Endothelial cell (in vitro differentiated cells): ENCODE results near the gene CLCN3. TPM values are rescaled to one million over a fixed set of nuclear protein-coding genes. Genes with fewer than 3 reads are reported as not detected.
"Not testable (repeated sequence)": the region's sequence is repeated elsewhere in the genome, so short reads cannot be mapped to it uniquely, and the experiment has no call there.

Experiments
- DNase-seq: peaks from one replicate; pipeline ENCODE4 v3.0.0; 2021; ENCODE audit warnings: low spot score
- H3K27ac Mint-ChIP-seq: one replicate; pipeline ENCODE4 v1.8.0; 2021; ENCODE audit warnings: mixed read lengths, inconsistent platforms; ENCODE audit not compliant: unreplicated experiment
- H3K27me3 Mint-ChIP-seq: one replicate; pipeline ENCODE4 v1.8.0; 2021; ENCODE audit warnings: mild to moderate bottlenecking, moderate library complexity, mixed read lengths, inconsistent platforms; ENCODE audit not compliant: unreplicated experiment
- H3K36me3 Mint-ChIP-seq: one replicate; pipeline ENCODE4 v1.8.0; 2021; ENCODE audit warnings: mild to moderate bottlenecking, low read depth, mixed read lengths, inconsistent platforms; ENCODE audit not compliant: unreplicated experiment
- H3K4me1 Mint-ChIP-seq: one replicate; pipeline ENCODE4 v1.8.0; 2021; ENCODE audit warnings: mild to moderate bottlenecking, mixed read lengths, inconsistent platforms; ENCODE audit not compliant: unreplicated experiment
- H3K4me3 Mint-ChIP-seq: one replicate; pipeline ENCODE4 v1.8.0; 2021; ENCODE audit warnings: mild to moderate bottlenecking, mixed read lengths, inconsistent platforms; ENCODE audit not compliant: unreplicated experiment
- H3K9me3 Mint-ChIP-seq: one replicate; pipeline ENCODE4 v1.8.0; 2021; ENCODE audit warnings: mixed read lengths, inconsistent platforms; ENCODE audit not compliant: unreplicated experiment
- total RNA-seq: library from RNA; stranded (reverse); fragmentation: NEBNext Ultra II Directional; extraction: Animal tissue kit (Norgen Biotek cat#: 25700); gene quantifications from one replicate; pipeline ENCODE4 v1.2.1, GENCODE V29; 2021; ENCODE audit not compliant: unreplicated experiment
- TF ChIP-seq, protein P1 (sequence below): fragments of 200-600 bp; sonication (generic); IDR thresholded peaks from one replicate; pipeline ENCODE4 v1.5.0; 2021; ENCODE audit warnings: antibody characterized with exemption; ENCODE audit not compliant: unreplicated experiment

The CLCN3 gene
- total RNA-seq, 1 donor from 2014 or later, result 58.0 TPM

DNA sequence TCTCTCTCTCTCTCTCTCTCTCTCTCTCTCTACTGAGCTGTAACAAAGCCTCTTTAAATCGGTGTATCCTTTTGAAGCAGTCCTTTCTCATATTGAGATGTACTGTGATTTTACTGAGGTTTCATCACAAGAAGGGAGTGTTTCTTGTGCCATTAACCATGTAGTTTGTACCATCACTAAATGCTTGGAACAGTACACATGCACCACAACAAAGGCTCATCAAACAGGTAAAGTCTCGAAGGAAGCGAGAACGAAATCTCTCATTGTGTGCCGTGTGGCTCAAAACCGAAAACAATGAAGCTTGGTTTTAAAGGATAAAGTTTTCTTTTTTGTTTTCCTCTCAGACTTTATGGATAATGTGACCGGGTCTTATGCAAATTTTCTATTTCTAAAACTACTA lies 100.2 kb downstream of the CLCN3 start:
- H3K9me3 Mint-ChIP-seq, result no peaks in the 10 kb centered on the region
- peaks cover 21% of the 10 kb centered on the region for H3K4me1 Mint-ChIP-seq
- H3K27me3 Mint-ChIP-seq, result no peaks in the 10 kb centered on the region
- H3K36me3 Mint-ChIP-seq, result peaks cover 4% of the 10 kb centered on the region
- TF ChIP-seq, protein P1, sequence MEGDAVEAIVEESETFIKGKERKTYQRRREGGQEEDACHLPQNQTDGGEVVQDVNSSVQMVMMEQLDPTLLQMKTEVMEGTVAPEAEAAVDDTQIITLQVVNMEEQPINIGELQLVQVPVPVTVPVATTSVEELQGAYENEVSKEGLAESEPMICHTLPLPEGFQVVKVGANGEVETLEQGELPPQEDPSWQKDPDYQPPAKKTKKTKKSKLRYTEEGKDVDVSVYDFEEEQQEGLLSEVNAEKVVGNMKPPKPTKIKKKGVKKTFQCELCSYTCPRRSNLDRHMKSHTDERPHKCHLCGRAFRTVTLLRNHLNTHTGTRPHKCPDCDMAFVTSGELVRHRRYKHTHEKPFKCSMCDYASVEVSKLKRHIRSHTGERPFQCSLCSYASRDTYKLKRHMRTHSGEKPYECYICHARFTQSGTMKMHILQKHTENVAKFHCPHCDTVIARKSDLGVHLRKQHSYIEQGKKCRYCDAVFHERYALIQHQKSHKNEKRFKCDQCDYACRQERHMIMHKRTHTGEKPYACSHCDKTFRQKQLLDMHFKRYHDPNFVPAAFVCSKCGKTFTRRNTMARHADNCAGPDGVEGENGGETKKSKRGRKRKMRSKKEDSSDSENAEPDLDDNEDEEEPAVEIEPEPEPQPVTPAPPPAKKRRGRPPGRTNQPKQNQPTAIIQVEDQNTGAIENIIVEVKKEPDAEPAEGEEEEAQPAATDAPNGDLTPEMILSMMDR, result no peak
- H3K27ac Mint-ChIP-seq, result peak overlapping the region; percentile 67
- no peak overlapping the region for H3K4me3 Mint-ChIP-seq
- no peak for DNase-seq

DNA sequence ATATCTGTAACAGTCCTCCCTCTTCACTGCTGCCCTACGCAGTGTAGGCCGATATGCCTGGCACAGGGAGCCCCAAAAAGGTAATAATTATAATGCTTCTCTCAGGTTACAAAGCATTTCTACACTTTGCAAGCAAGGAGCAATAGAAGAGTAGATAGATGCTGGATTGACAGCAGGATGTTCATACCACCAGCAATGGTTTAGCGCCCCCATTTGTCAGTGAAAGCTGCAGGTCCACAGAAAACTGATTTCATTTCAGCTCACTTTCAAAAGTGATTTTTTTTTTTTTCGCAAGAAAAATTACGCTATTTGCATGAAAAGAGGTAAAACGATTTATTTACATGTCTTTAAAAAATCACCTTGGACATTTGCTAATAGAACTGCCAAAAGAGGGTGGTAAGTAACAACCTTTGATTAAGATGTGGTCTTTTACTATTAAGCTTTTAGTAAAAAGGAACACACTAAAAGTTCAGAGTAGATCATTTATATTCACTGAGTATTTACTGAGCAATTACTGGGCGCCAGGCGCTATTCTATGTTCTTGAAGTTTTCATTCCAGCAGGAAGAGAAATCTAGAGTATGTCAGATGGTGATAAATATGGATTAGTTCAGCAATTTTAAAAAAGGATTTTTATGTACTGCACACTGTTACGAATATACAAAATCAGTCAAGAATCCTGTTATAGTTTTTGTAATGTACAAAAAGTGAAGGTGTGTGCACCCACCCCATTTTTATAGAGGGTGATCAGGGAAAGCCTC lies 103.0 kb downstream of the CLCN3 start:
- H3K4me1 Mint-ChIP-seq, result peaks cover 21% of the 10 kb centered on the region
- H3K4me3 Mint-ChIP-seq, result no peak overlapping the region
- TF ChIP-seq, protein P1, result no peak
- H3K27ac Mint-ChIP-seq, result no peak overlapping the region
- no peaks in the 10 kb centered on the region for H3K9me3 Mint-ChIP-seq
- H3K36me3 Mint-ChIP-seq, result no peaks in the 10 kb centered on the region
- no peaks in the 10 kb centered on the region for H3K27me3 Mint-ChIP-seq
- no peak for DNase-seq

DNA sequence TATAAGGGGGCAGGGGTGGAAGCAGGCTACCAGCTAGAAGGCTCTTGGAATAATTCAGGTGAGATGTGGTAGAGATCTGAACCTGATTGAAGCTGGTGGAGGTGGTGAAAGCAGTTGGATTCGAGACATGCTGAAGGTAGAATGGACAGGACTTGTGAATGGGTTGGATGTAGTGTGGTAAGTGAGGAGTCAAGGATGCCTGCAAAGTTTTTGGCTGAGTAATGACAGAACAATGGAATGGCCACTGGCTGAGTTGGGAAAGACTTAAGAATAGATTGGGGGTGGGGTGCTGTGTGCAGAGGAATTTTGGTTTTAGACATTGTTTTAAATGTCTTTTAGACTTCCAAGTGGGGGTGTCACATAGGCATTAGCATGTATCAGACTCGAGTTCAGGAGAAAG lies 103.9 kb downstream of the CLCN3 start:
- TF ChIP-seq, protein P1, result no peak
- Mint-ChIP-seq H3K4me1 (peaks cover 15% of the 10 kb centered on the region), H3K27me3 (no peaks in the 10 kb centered on the region), H3K9me3 (no peaks in the 10 kb centered on the region), H3K36me3 (no peaks in the 10 kb centered on the region), H3K4me3 (no peak overlapping the region), H3K27ac (no peak overlapping the region)
- no peak for DNase-seq

DNA sequence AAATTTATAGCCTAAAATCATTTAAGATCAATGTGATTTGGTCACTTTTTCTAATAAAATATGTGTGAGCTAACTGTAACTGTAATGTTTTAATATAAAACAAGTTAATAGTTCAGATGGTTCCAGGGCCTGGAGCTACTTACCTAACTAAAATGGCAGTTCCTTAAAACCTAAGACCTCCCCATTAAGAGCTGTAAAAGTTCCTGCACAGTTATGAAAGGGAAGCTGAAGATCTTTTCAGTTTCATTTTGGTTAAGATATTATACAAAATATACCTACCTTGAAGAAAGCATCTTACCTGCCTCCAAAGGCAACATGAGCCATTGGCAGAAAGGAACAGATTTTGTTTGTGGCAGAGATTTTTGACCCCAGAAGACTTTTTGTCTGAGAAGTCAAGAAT lies 107.2 kb downstream of the CLCN3 start:
- TF ChIP-seq, protein P1, result no peak
- Mint-ChIP-seq H3K4me1 (no peaks in the 10 kb centered on the region), H3K27me3 (no peaks in the 10 kb centered on the region), H3K9me3 (no peaks in the 10 kb centered on the region), H3K36me3 (no peaks in the 10 kb centered on the region), H3K27ac (no peak overlapping the region), H3K4me3 (no peak overlapping the region)
- DNase-seq, result no peak

DNA sequence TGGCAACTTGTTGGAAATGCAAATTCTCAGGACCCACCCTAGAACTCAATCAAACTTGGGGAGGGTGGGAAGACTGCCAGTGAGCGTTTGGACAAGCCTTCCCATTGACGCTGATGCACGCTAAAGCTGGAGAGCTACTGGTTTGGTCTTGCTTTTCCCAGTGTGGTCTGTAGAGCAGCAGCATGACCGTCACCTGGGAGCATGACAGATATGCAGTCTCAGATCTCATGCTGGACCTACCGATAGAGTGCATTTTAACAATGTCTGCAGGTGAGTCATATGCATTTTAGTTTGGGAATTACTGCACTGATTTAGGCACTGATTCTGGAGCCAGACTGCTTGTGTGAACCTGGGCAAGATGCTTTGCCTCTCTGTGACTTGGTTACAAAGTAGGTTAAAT lies 110.2 kb downstream of the CLCN3 start:
- H3K4me3 Mint-ChIP-seq, result no peak overlapping the region
- no peaks in the 10 kb centered on the region for H3K9me3 Mint-ChIP-seq
- H3K36me3 Mint-ChIP-seq, result no peaks in the 10 kb centered on the region
- TF ChIP-seq, protein P1, result no peak
- no peaks in the 10 kb centered on the region for H3K27me3 Mint-ChIP-seq
- H3K27ac Mint-ChIP-seq, result no peak overlapping the region
- H3K4me1 Mint-ChIP-seq, result no peaks in the 10 kb centered on the region
- DNase-seq, result no peak

DNA sequence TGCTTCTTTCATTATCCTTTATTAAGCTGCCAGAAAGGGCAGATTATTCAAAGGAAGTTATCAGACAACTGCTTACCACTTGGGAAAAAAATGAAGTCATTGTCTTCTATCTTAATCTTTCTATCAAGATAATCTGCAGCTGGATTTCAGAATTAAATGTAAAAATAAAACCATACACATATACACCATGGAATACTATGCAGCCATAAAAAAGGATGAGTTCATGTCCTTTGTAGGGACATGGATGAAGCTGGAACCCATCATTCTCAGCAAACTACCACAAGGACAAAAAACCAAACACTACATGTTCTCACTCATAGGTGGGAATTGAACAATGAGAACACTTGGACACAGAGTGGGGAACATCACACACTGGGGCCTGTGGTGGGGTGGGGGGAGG lies 118.2 kb downstream of the CLCN3 start:
- not testable (repeated sequence) for H3K36me3 Mint-ChIP-seq, H3K27ac Mint-ChIP-seq, DNase-seq, H3K4me1 Mint-ChIP-seq, H3K4me3 Mint-ChIP-seq, H3K9me3 Mint-ChIP-seq, H3K27me3 Mint-ChIP-seq
